Muscle layer of colon (tissue), 2 donors: ENCODE results near the gene FXYD5.

ENCODE experiments used
- H3K27ac ChIP-seq: one replicate; pipeline ENCODE4 v1.7.0; 2013; ENCODE audit warnings: low read depth, mild to moderate bottlenecking, low read length, moderate library complexity
- H3K27me3 ChIP-seq, 2 donors: one replicate each; pipeline ENCODE4 v1.7.0; 2013; ENCODE audit warnings: low read length in 2 of 2, mild to moderate bottlenecking in 2 of 2; ENCODE audit not compliant: insufficient read depth in 2 of 2, control insufficient read depth in 1 of 2
- H3K36me3 ChIP-seq: one replicate; pipeline ENCODE4 v1.7.0; 2013; ENCODE audit warnings: mild to moderate bottlenecking, low read length; ENCODE audit not compliant: insufficient read depth
- H3K4me1 ChIP-seq: one replicate; pipeline ENCODE4 v1.7.0; 2013; ENCODE audit warnings: mild to moderate bottlenecking, low read length; ENCODE audit not compliant: insufficient read depth
- H3K4me3 ChIP-seq, 2 donors: one replicate each; pipeline ENCODE4 v1.7.0; 2013; ENCODE audit warnings: low read length in 2 of 2, low read depth in 1 of 2, mild to moderate bottlenecking in 1 of 2, moderate library complexity in 1 of 2
- H3K9ac ChIP-seq: one replicate; pipeline ENCODE4 v1.7.0; 2013; ENCODE audit warnings: low read length
- H3K9me3 ChIP-seq: one replicate; pipeline ENCODE4 v1.7.0; 2013; ENCODE audit warnings: mild to moderate bottlenecking, low read length
- donor health status: abdominal sarcoma.
- donor health status: Adenocarcinoma of cecum.

Gene FXYD5

DNA sequence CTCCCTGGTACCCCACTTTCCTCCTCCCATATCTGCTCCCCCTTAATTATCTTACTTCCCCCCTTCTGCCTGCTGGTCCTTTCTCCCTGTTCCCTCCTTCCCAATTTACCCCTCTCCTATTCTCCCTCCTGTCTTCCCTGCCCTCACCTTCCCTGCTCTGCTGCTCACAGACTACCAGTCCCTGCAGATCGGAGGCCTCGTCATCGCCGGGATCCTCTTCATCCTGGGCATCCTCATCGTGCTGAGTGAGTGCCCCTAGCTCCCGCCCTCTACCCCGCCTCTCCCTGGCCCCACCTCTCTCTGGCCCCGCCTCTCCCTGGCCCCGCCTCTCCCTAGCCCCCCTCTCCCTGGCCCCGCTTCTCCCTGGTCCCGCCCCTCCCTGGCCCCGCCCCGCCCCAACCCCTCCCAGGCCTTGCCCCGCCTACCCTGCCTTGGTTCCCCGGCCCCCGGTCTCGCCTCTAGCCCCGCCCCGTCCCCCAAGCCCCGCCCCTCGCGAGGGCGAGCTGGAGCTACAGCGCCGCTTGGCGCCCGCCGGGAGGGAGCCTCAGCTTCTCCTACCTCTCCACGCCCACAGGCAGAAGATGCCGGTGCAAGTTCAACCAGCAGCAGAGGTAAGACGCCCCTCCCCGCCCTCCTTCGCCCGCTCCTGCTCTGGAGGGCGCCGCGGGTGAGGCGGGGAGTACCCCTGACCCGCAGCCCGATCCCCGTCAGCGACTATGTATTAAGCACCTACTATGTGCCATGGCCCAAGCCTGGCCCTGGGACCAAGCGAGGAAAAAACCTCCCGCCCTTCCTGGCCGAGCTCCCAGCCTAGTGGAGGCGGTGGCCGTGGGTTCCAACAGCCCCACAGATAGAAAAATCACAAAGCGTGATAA lies 13.3 kb upstream of the FXYD5 start:
- H3K27me3 ChIP-seq = peaks cover 20 to 59% of the 10 kb centered on the region in 2 donors
- H3K4me1 ChIP-seq = peaks cover 21% of the 10 kb centered on the region
- peak overlapping the region in 1 of 2 donors; percentile 43 for H3K4me3 ChIP-seq
- peak overlapping the region; percentile 34 for H3K9ac ChIP-seq
- H3K27ac ChIP-seq = peak overlapping the region; percentile 34
- H3K36me3 ChIP-seq = no peaks in the 10 kb centered on the region
- no peaks in the 10 kb centered on the region for H3K9me3 ChIP-seq

- Histone ChIP-seq H3K27ac (no peak overlapping the region), H3K27me3 (peaks cover 20 to 59% of the 10 kb centered on the region in 2 donors), H3K9ac (no peak overlapping the region), H3K9me3 (no peaks in the 10 kb centered on the region), H3K4me1 (peaks cover 21% of the 10 kb centered on the region), H3K36me3 (no peaks in the 10 kb centered on the region), H3K4me3 (peak overlapping the region in 1 of 2 donors; percentile 23)
Observed at GRCh38 chr19:35141837-35142605, 12.5 kb upstream of the FXYD5 start.

DNA sequence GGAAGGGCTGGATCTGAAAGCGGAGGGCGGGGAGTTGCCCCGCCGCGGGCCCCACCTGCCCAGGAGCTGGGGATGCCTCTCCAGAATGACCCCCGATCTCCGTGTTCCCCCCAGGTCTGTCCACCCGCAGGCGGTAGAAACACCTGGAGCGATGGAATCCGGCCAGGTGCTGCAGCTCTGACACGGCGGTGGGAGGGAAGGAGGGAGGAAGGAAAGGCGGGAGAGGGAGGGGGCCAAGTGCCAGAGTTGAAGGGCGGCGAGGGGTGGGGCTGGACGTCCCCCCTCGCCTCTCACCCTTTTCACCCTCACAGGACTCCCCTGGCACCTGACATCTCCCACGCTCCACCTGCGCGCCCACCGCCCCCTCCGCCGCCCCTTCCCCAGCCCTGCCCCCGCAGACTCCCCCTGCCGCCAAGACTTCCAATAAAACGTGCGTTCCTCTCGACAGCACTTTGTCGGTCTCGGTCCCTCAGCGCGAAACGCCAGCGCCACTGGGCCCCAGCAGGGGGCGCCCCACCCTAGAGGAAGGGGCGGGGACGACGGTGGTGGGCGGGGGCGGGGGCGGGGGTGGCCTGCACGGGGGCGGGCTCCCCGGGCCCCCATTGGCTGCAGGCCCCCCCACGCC lies 11.8 kb upstream of the FXYD5 start:
- H3K9me3 ChIP-seq = no peaks in the 10 kb centered on the region
- no peak overlapping the region for H3K27ac ChIP-seq
- H3K9ac ChIP-seq = no peak overlapping the region
- no peaks in the 10 kb centered on the region for H3K36me3 ChIP-seq
- H3K27me3 ChIP-seq = peaks cover 20 to 59% of the 10 kb centered on the region in 2 donors
- peaks cover 21% of the 10 kb centered on the region for H3K4me1 ChIP-seq
- H3K4me3 ChIP-seq = peak overlapping the region in 1 of 2 donors; percentile 23

DNA sequence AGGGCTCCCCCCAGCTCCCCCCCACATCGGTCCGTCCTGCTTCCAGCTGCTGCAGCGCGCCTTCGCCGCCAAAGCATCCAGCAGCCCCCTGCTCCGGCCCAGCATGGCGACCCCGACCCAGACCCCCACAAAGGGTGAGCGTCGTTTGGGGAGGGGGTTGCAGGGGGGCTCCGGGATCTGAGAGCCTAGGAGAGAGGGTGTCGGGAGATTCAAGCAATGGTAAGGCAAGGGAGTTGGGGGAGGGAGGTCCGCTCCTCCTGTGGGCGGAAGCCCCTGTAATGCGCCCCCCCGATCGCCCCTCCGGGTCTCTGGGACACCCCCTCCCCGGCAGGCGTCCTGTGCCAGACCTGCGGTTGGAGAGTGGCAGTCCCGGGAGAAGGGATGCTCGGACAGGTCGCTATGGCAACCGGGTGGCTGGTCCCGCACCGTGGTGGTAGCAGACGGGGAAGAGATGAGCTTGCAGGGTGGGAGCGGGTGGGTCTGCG lies 11.3 kb upstream of the FXYD5 start, which contains the start of gene FXYD7:
Gene FXYD7, plus strand, starts transcription at position 25 of the 485 bp plus-strand sequence. Its CDS starts 79 bp downstream, at position 104.
- Histone ChIP-seq H3K9ac (no peak within 1 kb of the TSS), H3K9me3 (no peaks in the 10 kb centered on the region), H3K4me3 (peak within 1 kb of the TSS in 1 of 2 donors; percentile 23), H3K27me3 (peaks cover 20 to 57% of the 10 kb centered on the region in 2 donors), H3K4me1 (peaks cover 21% of the 10 kb centered on the region), H3K36me3 (no peaks in the 10 kb centered on the region), H3K27ac (no peak within 1 kb of the TSS)

DNA sequence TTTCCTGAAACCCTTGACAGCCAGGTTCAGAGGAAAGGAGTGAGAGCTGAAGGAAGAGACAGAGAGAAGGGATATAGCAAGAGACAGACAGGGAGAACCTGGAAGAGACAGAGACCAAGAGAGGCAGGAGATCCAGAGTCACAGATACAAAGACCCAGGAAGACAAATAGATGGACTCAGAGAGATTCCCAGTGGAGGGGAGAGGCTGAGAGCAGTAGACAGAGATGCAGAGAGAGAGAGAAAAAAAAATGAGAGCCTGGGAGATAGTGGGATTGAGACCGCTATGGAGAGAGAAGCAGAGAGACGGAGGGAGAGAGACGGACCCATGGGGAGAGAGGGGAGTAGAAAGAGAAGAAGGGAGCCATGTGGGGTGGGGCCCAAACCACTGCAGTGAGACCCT lies 10.7 kb upstream of the FXYD5 start:
- H3K27me3 ChIP-seq = peaks cover 20 to 51% of the 10 kb centered on the region in 2 donors
- no peak overlapping the region for H3K27ac ChIP-seq
- no peak overlapping the region for H3K9ac ChIP-seq
- no peaks in the 10 kb centered on the region for H3K9me3 ChIP-seq
- no peaks in the 10 kb centered on the region for H3K36me3 ChIP-seq
- H3K4me3 ChIP-seq = no peak overlapping the region
- H3K4me1 ChIP-seq = peaks cover 21% of the 10 kb centered on the region

GRCh38 chr19:35144259-35144599 lies 10.3 kb upstream of the FXYD5 start:
- H3K27ac ChIP-seq = no peak overlapping the region
- no peak overlapping the region for H3K9ac ChIP-seq
- H3K4me1 ChIP-seq = peaks cover 21% of the 10 kb centered on the region
- H3K27me3 ChIP-seq = peaks cover 20 to 47% of the 10 kb centered on the region in 2 donors
- no peaks in the 10 kb centered on the region for H3K9me3 ChIP-seq
- no peaks in the 10 kb centered on the region for H3K36me3 ChIP-seq
- H3K4me3 ChIP-seq = no peak overlapping the region

DNA sequence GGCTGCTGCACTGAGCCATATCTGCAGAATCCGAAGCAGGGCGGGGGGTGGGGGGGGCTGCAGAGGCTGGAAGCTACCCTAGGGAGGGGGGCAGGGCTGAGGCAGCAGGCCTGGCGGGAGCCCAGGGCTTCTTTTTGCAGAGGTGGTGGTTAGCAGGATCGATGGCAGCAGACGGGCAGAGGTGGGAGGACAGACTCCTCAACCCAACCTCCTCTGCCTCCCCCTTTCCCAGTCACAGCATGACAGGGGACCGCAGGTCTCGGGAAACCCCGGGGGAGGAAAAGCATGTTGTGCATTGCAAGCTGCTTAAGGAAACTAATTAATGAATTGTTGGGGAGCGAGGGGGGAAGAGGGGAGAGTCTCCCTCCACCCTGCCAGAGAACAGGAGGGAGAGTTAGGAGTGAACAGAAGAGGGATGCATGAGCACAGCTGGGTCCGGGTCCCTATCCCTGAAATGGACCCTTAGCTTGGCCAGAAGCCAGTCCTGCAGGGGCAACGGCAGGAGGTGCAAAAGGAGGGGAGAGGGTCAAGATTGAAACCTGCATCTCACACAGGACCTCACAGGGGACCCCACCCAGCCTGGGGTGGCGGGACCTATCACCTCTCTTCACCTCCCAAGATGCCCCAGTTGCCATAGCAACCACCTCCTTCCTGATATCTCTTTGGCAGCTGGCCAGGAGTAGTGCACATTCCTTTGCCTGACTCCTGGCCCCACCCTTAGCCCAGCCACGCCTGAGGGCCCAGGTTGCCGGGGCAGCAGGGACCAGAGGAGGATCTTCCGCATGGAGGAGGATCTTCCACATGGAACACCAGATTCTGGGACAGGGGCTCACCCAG lies 9.7 kb upstream of the FXYD5 start:
- no peak overlapping the region for H3K4me3 ChIP-seq
- no peaks in the 10 kb centered on the region for H3K9me3 ChIP-seq
- peaks cover 20 to 41% of the 10 kb centered on the region in 2 donors for H3K27me3 ChIP-seq
- H3K4me1 ChIP-seq = peaks cover 21% of the 10 kb centered on the region
- H3K36me3 ChIP-seq = no peaks in the 10 kb centered on the region
- H3K9ac ChIP-seq = no peak overlapping the region
- no peak overlapping the region for H3K27ac ChIP-seq

- Histone ChIP-seq H3K27me3 (peaks cover 15 to 34% of the 10 kb centered on the region in 2 donors), H3K36me3 (no peaks in the 10 kb centered on the region), H3K9ac (no peak overlapping the region), H3K9me3 (no peaks in the 10 kb centered on the region), H3K4me1 (peaks cover 8% of the 10 kb centered on the region), H3K4me3 (no peak overlapping the region), H3K27ac (no peak overlapping the region)
Observed at GRCh38 chr19:35146746-35147459, 7.6 kb upstream of the FXYD5 start.

- no peaks in the 10 kb centered on the region for H3K9me3 ChIP-seq
- no peaks in the 10 kb centered on the region for H3K4me1 ChIP-seq
- no peak overlapping the region for H3K4me3 ChIP-seq
- peaks cover 0 to 29% of the 10 kb centered on the region in 2 donors for H3K27me3 ChIP-seq
- no peak overlapping the region for H3K9ac ChIP-seq
- no peak overlapping the region for H3K27ac ChIP-seq
- no peaks in the 10 kb centered on the region for H3K36me3 ChIP-seq
Observed at GRCh38 chr19:35149463-35149862, 5.1 kb upstream of the FXYD5 start.

- no peaks in the 10 kb centered on the region for H3K36me3 ChIP-seq
- no peak overlapping the region for H3K27ac ChIP-seq
- H3K27me3 ChIP-seq = peaks cover 0 to 31% of the 10 kb centered on the region in 2 donors
- no peak overlapping the region for H3K4me3 ChIP-seq
- no peaks in the 10 kb centered on the region for H3K4me1 ChIP-seq
- H3K9ac ChIP-seq = no peak overlapping the region
- no peaks in the 10 kb centered on the region for H3K9me3 ChIP-seq
Observed at GRCh38 chr19:35150445-35150844, 4.1 kb upstream of the FXYD5 start.
